SK-N-SH treated with all-trans-retinoic acid at 6 μM for 48 hours (cell line): ENCODE results near the gene ADH5.

Experiments used
- ATAC-seq: fragments of 200-7000 bp; cut with Tn5 transposase; 3 replicates; pipeline ENCODE4 v1.9.1; 2020; ENCODE audit warnings: mild to moderate bottlenecking, moderate library complexity
- BACH2 ChIP-seq: fragments of 250-450 bp; sonication (Bioruptor Pico); IDR thresholded peaks from 2 replicates; pipeline ENCODE4 v1.9.0; 2021; ENCODE audit warnings: mild to moderate bottlenecking, borderline replicate concordance
- CREB5 ChIP-seq: fragments of 250-450 bp; sonication (Bioruptor Pico); IDR thresholded peaks from 2 replicates; pipeline ENCODE4 v1.5.1; 2020; ENCODE audit warnings: low read depth, mild to moderate bottlenecking, moderate library complexity
- CSDC2 ChIP-seq: fragments of 250-450 bp; sonication (Bioruptor Pico); IDR thresholded peaks from 2 replicates; pipeline ENCODE4 v1.5.0; 2020; ENCODE audit warnings: mild to moderate bottlenecking, moderate library complexity
- CSRNP3 ChIP-seq: fragments of 250-450 bp; sonication (Bioruptor Pico); IDR thresholded peaks from 2 replicates; pipeline ENCODE4 v1.5.1; 2021; ENCODE audit warnings: mild to moderate bottlenecking, moderate library complexity
- ESRRG ChIP-seq: fragments of 250-450 bp; sonication (Bioruptor Pico); IDR thresholded peaks from 2 replicates; pipeline ENCODE4 v1.6.1; 2021; ENCODE audit warnings: mild to moderate bottlenecking
- GLIS3 ChIP-seq: fragments of 250-450 bp; sonication (Bioruptor Pico); IDR thresholded peaks from 2 replicates; pipeline ENCODE4 v1.5.0; 2020; ENCODE audit warnings: mild to moderate bottlenecking, moderate library complexity
- ISL1 ChIP-seq: fragments of 250-450 bp; sonication (Bioruptor Pico); IDR thresholded peaks from 2 replicates; pipeline ENCODE4 v2.1.2; 2022; ENCODE audit warnings: mild to moderate bottlenecking, moderate library complexity
- OSR1 ChIP-seq: fragments of 250-450 bp; sonication (Bioruptor Pico); IDR thresholded peaks from 2 replicates; pipeline ENCODE4 v1.8.0; 2022; ENCODE audit warnings: moderate library complexity, mild to moderate bottlenecking, inconsistent platforms
- PATZ1 ChIP-seq: fragments of 250-450 bp; sonication (Bioruptor Pico); IDR thresholded peaks from 2 replicates; pipeline ENCODE4 v1.8.0; 2020; ENCODE audit warnings: mild to moderate bottlenecking, moderate library complexity, borderline replicate concordance
- POU6F1 ChIP-seq: fragments of 250-450 bp; sonication (Bioruptor Pico); IDR thresholded peaks from 2 replicates; pipeline ENCODE4 v1.8.0; 2021; ENCODE audit warnings: low read depth, mild to moderate bottlenecking, moderate library complexity, borderline replicate concordance
- PPARA ChIP-seq: fragments of 250-450 bp; sonication (Bioruptor Pico); IDR thresholded peaks from 2 replicates; pipeline ENCODE4 v1.5.0; 2020; ENCODE audit warnings: mild to moderate bottlenecking, borderline replicate concordance
- RARB ChIP-seq: fragments of 250-450 bp; sonication (Bioruptor Pico); IDR thresholded peaks from 2 replicates; pipeline ENCODE4 v1.8.0; 2021; ENCODE audit warnings: mild to moderate bottlenecking, moderate library complexity
- TOX ChIP-seq: fragments of 250-450 bp; sonication (Bioruptor Pico); IDR thresholded peaks from 2 replicates; pipeline ENCODE4 v1.8.0; 2021; ENCODE audit warnings: mild to moderate bottlenecking, moderate library complexity, borderline replicate concordance
- TSHZ2 ChIP-seq: fragments of 250-450 bp; sonication (Bioruptor Pico); IDR thresholded peaks from 2 replicates; pipeline ENCODE4 v1.5.0; 2020; ENCODE audit warnings: mild to moderate bottlenecking, moderate library complexity
- ZC3H10 ChIP-seq: fragments of 250-450 bp; sonication (Bioruptor Pico); IDR thresholded peaks from 2 replicates; pipeline ENCODE4 v1.5.1; 2021; ENCODE audit warnings: mild to moderate bottlenecking, moderate library complexity
- ZFP3 ChIP-seq: fragments of 250-450 bp; sonication (Bioruptor Pico); IDR thresholded peaks from 2 replicates; pipeline ENCODE4 v1.5.0; 2020; ENCODE audit warnings: mild to moderate bottlenecking, moderate library complexity
- ZNF565 ChIP-seq: fragments of 450-650 bp; formaldehyde crosslinking; conservative IDR thresholded peaks from 2 replicates; pipeline ENCODE4 v1.5.0; 2020; ENCODE audit warnings: low read depth, mild to moderate bottlenecking, moderate library complexity
- ZNF70 ChIP-seq: fragments of 450-650 bp; formaldehyde crosslinking; IDR thresholded peaks from 2 replicates; pipeline ENCODE4 v1.5.0; 2020; ENCODE audit warnings: mild to moderate bottlenecking, moderate library complexity
- ZNF8 ChIP-seq: fragments of 450-650 bp; formaldehyde crosslinking; IDR thresholded peaks from 2 replicates; pipeline ENCODE4 v1.5.0; 2020; ENCODE audit warnings: mild to moderate bottlenecking, moderate library complexity

Gene ADH5

GRCh38 chr4:99090481-99091215 lies 2.1 kb upstream of the ADH5 start:
- no peak for ATAC-seq
- no peak for TF ChIP-seq CSDC2 (CRISPR knock-in tag)
- TF ChIP-seq ESRRG (CRISPR knock-in tag) = no peak
- TF ChIP-seq CREB5 (CRISPR knock-in tag) = no peak
- no peak for TF ChIP-seq RARB (CRISPR knock-in tag)
- no peak for TF ChIP-seq CSRNP3 (CRISPR knock-in tag)
- no peak for TF ChIP-seq POU6F1 (CRISPR knock-in tag)
- no peak for TF ChIP-seq PATZ1
- TF ChIP-seq ZC3H10 (CRISPR knock-in tag) = no peak
- TF ChIP-seq GLIS3 (CRISPR knock-in tag) = no peak
- TF ChIP-seq OSR1 (CRISPR knock-in tag) = no peak
- no peak for TF ChIP-seq ZFP3 (CRISPR knock-in tag)
- TF ChIP-seq TOX (CRISPR knock-in tag) = no peak
- TF ChIP-seq PPARA (CRISPR knock-in tag) = no peak
- no peak for TF ChIP-seq BACH2 (CRISPR knock-in tag)
- TF ChIP-seq, all 23 proteins: peak for 0

- ATAC-seq = peak; percentile 64
- TF ChIP-seq ZNF70 (no peak), CREB5 (CRISPR knock-in tag) (no peak), TSHZ2 (CRISPR knock-in tag) (no peak), OSR1 (CRISPR knock-in tag) (no peak), ZNF565 (CRISPR knock-in tag) (no peak), CSDC2 (CRISPR knock-in tag) (no peak), ZNF8 (no peak), GLIS3 (CRISPR knock-in tag) (no peak), ISL1 (CRISPR knock-in tag) (no peak), ZFP3 (CRISPR knock-in tag) (no peak), PATZ1 (no peak), BACH2 (CRISPR knock-in tag) (no peak), POU6F1 (CRISPR knock-in tag) (no peak), PPARA (CRISPR knock-in tag) (no peak), CSRNP3 (CRISPR knock-in tag) (no peak)
Measured at GRCh38 chr4:99088023-99088449, 552 bp downstream of the ADH5 start.
